HCT116 (cell line): ENCODE results near the gene CD9. TPM values are rescaled to one million over a fixed set of nuclear protein-coding genes. Genes with fewer than 3 reads are reported as not detected.

Source experiments
- ATAC-seq: fragments of 200-7000 bp; cut with Tn5 transposase; 2 replicates; pipeline ENCODE4 v1.9.1; 2020; ENCODE audit warnings: mild to moderate bottlenecking, moderate library complexity
- BruUV-seq: library from RNA; stranded (reverse); fragments of 400-500 nt; replicated peaks from 2 replicates; lab custom pipeline; 2021; lab: Mats Ljungman, UMichigan
- CTCF ChIA-PET: fragments of 300-600 bp; sonication (Branson Sonifier 250); formaldehyde crosslinking; loops from one replicate; lab custom pipeline; 2021; ENCODE audit warnings: antibody characterized with exemption; lab: Charles Lee
- POLR2A ChIA-PET: fragments of 300-600, 350-600 bp; sonication (Branson Sonifier 250); formaldehyde crosslinking; loops from one replicate; lab custom pipeline; 2021; ENCODE audit warnings: antibody characterized with exemption; lab: Charles Lee
- RAD21 ChIA-PET, 2 experiments: fragments of 300-600 bp; sonication (Branson Sonifier 250); formaldehyde crosslinking; loops; one replicate each; lab custom pipeline; 2023; ENCODE audit warnings: low total read pairs in 2 of 2; ENCODE audit not compliant: uncharacterized antibody in 2 of 2, unreplicated experiment in 2 of 2, low non-redundant PET in 1 of 2; lab: Charles Lee
- DNase-seq: peaks from one replicate; pipeline ENCODE4 v3.0.0-alpha.2; 2010; ENCODE audit warnings: low read depth, low spot score
- H2AFZ ChIP-seq: fragments of 200-600 bp; shearing (Covaris generic), sonication (generic); 2 replicates; pipeline ENCODE4 v1.6.1; 2017; ENCODE audit warnings: low read depth, mixed run types, mixed read lengths, antibody characterized with exemption, low read length; ENCODE audit not compliant: poor library complexity, severe bottlenecking
- H3K27ac ChIP-seq: 2 replicates; pipeline ENCODE4 v1.5.1; 2012; ENCODE audit warnings: low read depth, low read length
- H3K27me3 ChIP-seq: fragments of 200-600 bp; sonication (generic); 2 replicates; pipeline ENCODE4 v1.6.1; 2016; ENCODE audit warnings: mixed run types, low read length, mixed read lengths; ENCODE audit not compliant: insufficient read depth
- H3K36me3 ChIP-seq, 2 experiments: fragments of 200-500 bp in 1 of 2; fragments of 200-600 bp in 1 of 2; sonication (Bioruptor generic) in 1 of 2; sonication (generic) in 1 of 2; 2 replicates each; pipeline versions ENCODE4 v1.5.1 to v1.6.1; 2014 to 2016; ENCODE audit warnings: low read length in 2 of 2, inconsistent platforms in 1 of 2, mixed read lengths in 1 of 2, mixed run types in 1 of 2; ENCODE audit not compliant: insufficient read depth in 2 of 2, control insufficient read depth in 1 of 2
- H3K4me1 ChIP-seq, 2 experiments: fragments of 200-600 bp in 1 of 2; sonication (generic) in 1 of 2; 2 replicates each; pipeline versions ENCODE4 v1.5.1 to v1.6.1; 2012 to 2017; ENCODE audit warnings: low read length in 2 of 2, inconsistent platforms in 1 of 2, mild to moderate bottlenecking in 1 of 2, mixed read lengths in 1 of 2, mixed run types in 1 of 2, moderate library complexity in 1 of 2; ENCODE audit not compliant: insufficient read depth in 2 of 2, control insufficient read depth in 1 of 2
- H3K4me2 ChIP-seq: fragments of 200-600 bp; sonication (generic); 2 replicates; pipeline ENCODE4 v1.6.1; 2017; ENCODE audit warnings: mixed run types, low read length, mixed read lengths
- H3K4me3 ChIP-seq, 2 experiments: fragments of 200-600 bp in 1 of 2; sonication (generic) in 1 of 2; replicated peaks in 1 of 2; 2 replicates each; pipeline ENCODE4 v1.5.1; 2011 to 2016; ENCODE audit warnings: low read length in 2 of 2, control low read depth in 1 of 2, low read depth in 1 of 2, mild to moderate bottlenecking in 1 of 2, mixed read lengths in 1 of 2, mixed run types in 1 of 2
- H3K79me2 ChIP-seq: fragments of 200-600 bp; sonication (generic); 2 replicates; pipeline ENCODE4 v1.6.1; 2017; ENCODE audit warnings: mild to moderate bottlenecking, mixed run types, low read length, moderate library complexity, mixed read lengths; ENCODE audit not compliant: insufficient read depth
- H3K9ac ChIP-seq: fragments of 200-600 bp; sonication (generic); 2 replicates; pipeline ENCODE4 v1.6.1; 2016; ENCODE audit warnings: low read length, mixed read lengths
- H3K9me2 ChIP-seq: fragments of 200-600 bp; sonication (generic), shearing (Covaris generic); 2 replicates; pipeline ENCODE4 v1.6.1; 2017; ENCODE audit warnings: mixed run types, mild to moderate bottlenecking, moderate library complexity; ENCODE audit not compliant: insufficient read depth
- H3K9me3 ChIP-seq, 2 experiments: fragments of 200-500 bp in 1 of 2; fragments of 200-600 bp in 1 of 2; sonication (Bioruptor generic) in 1 of 2; sonication (generic) in 1 of 2; 2 replicates each; pipeline ENCODE4 v1.6.1; 2014 to 2017; ENCODE audit warnings: low read length in 2 of 2, mixed read lengths in 2 of 2, inconsistent platforms in 1 of 2, low read depth in 1 of 2, mild to moderate bottlenecking in 1 of 2, mixed run types in 1 of 2, moderate library complexity in 1 of 2; ENCODE audit not compliant: control insufficient read depth in 1 of 2, insufficient read depth in 1 of 2
- H4K20me1 ChIP-seq: fragments of 200-600 bp; sonication (generic), shearing (Covaris generic); 2 replicates; pipeline ENCODE4 v1.6.1; 2017; ENCODE audit warnings: mixed run types, mild to moderate bottlenecking, moderate library complexity; ENCODE audit not compliant: insufficient read depth
- CBX3 ChIP-seq: IDR thresholded peaks from 2 replicates; pipeline ENCODE4 v1.6.1; 2012; ENCODE audit warnings: low read depth
- CEBPB ChIP-seq: IDR thresholded peaks from 2 replicates; pipeline ENCODE4 v1.6.1; 2012; ENCODE audit warnings: low read depth
- EGR1 ChIP-seq: IDR thresholded peaks from 2 replicates; pipeline ENCODE4 v1.6.1; 2012; ENCODE audit warnings: low read depth
- EZH2phosphoT487 ChIP-seq: fragments of 200-600 bp; IDR thresholded peaks from 2 replicates; pipeline ENCODE4 v1.6.1; 2018; ENCODE audit warnings: antibody characterized with exemption, borderline replicate concordance
- FOSL1 ChIP-seq: IDR thresholded peaks from 2 replicates; pipeline ENCODE4 v1.6.1; 2012; ENCODE audit warnings: low read depth
- POLR2AphosphoS5 ChIP-seq: IDR thresholded peaks from 2 replicates; pipeline ENCODE4 v1.6.1; 2011; ENCODE audit warnings: mild to moderate bottlenecking, low read depth, low read length, moderate library complexity
- SIN3A ChIP-seq: IDR thresholded peaks from 2 replicates; pipeline ENCODE4 v1.6.1; 2012; ENCODE audit warnings: low read depth
- SRF ChIP-seq: IDR thresholded peaks from 2 replicates; pipeline ENCODE4 v1.6.1; 2012; ENCODE audit warnings: low read depth
- YY1 ChIP-seq: IDR thresholded peaks from 2 replicates; pipeline ENCODE4 v1.6.1; 2011; ENCODE audit warnings: low read length, low read depth, moderate library complexity, mild to moderate bottlenecking; ENCODE audit not compliant: insufficient replicate concordance; ENCODE audit errors: extremely low read depth
- intact Hi-C: fragments of 100-400 bp; cut with micrococcal nuclease; formaldehyde crosslinking; loops from 2 replicates; pipeline ENCODE4 v1.10.0; 2022
- total RNA-seq: library from RNA; stranded (reverse); gene quantifications from one replicate; pipeline ENCODE4 v1.2.1, GENCODE V29; 2021; ENCODE audit not compliant: unreplicated experiment
- TF ChIP-seq, protein P1 (sequence below): IDR thresholded peaks from 2 replicates; pipeline ENCODE4 v1.6.1; 2012
- TF ChIP-seq, protein P2 (sequence below): IDR thresholded peaks from 2 replicates; pipeline ENCODE4 v1.6.1; 2012; ENCODE audit warnings: low read depth

Gene CD9
- total RNA-seq, 1 experiment from 2014 or later, result 182 TPM

DNA sequence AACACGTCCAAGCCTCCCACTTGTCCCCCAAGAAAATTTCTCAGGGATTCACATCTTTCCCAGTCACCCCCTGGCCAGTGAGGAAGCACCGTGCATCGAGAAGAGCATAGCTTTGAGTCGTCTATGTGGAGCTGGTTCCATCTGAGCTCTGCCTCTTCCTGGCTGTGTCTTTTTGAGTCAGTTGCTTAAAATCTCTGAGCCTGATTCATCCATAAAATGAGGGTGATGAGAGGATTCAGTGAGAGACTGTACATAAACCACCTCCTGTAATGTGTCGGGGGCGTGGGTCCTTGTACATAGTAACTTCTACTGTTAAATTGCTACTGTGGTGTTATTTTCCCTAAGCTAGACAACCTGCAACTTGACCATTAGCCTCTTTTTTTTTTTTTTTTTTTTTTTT lies 13.8 kb downstream of the CD9 start:
- ChIA-PET CTCF (interaction anchor here (0.6 to 1.4 kb wide), 2 partner anchors 19 to 71 kb away, joined by 3 to 4 read pairs; no protein-coding TSS in a partner anchor), POLR2A (interaction anchor here (0.7 to 1.5 kb wide), 2 partner anchors 12 to 638 kb away, joined by 4 to 5 read pairs; partner anchors contain the start of gene USP5), RAD21 (interaction anchor here in 1 of 2 experiments (0.8 kb wide), 1 partner anchor 64 kb away, joined by 4 read pairs; no protein-coding TSS in a partner anchor)
- intact Hi-C loops, result no loop called here
- Histone ChIP-seq H4K20me1 (no peaks in the 10 kb centered on the region), H3K27ac (no peak overlapping the region), H3K27me3 (no peaks in the 10 kb centered on the region), H2AFZ (no peak overlapping the region), H3K4me2 (peak overlapping the region; percentile 89; the same call in 1 of the 2 replicates), H3K9me3 (no peaks in the 10 kb centered on the region), H3K9me2 (no peaks in the 10 kb centered on the region), H3K36me3 (no peaks in the 10 kb centered on the region), H3K4me1 (peaks cover 64 to 85% of the 10 kb centered on the region in 2 experiments), H3K9ac (peak overlapping the region; percentile 77; the same call in 1 of the 2 replicates), H3K79me2 (peaks cover 95% of the 10 kb centered on the region), H3K4me3 (no peak overlapping the region)
- no TSS peak for BruUV-seq
- TF ChIP-seq, protein P1, sequence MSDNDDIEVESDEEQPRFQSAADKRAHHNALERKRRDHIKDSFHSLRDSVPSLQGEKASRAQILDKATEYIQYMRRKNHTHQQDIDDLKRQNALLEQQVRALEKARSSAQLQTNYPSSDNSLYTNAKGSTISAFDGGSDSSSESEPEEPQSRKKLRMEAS, result no peak
- TF ChIP-seq, protein P2, sequence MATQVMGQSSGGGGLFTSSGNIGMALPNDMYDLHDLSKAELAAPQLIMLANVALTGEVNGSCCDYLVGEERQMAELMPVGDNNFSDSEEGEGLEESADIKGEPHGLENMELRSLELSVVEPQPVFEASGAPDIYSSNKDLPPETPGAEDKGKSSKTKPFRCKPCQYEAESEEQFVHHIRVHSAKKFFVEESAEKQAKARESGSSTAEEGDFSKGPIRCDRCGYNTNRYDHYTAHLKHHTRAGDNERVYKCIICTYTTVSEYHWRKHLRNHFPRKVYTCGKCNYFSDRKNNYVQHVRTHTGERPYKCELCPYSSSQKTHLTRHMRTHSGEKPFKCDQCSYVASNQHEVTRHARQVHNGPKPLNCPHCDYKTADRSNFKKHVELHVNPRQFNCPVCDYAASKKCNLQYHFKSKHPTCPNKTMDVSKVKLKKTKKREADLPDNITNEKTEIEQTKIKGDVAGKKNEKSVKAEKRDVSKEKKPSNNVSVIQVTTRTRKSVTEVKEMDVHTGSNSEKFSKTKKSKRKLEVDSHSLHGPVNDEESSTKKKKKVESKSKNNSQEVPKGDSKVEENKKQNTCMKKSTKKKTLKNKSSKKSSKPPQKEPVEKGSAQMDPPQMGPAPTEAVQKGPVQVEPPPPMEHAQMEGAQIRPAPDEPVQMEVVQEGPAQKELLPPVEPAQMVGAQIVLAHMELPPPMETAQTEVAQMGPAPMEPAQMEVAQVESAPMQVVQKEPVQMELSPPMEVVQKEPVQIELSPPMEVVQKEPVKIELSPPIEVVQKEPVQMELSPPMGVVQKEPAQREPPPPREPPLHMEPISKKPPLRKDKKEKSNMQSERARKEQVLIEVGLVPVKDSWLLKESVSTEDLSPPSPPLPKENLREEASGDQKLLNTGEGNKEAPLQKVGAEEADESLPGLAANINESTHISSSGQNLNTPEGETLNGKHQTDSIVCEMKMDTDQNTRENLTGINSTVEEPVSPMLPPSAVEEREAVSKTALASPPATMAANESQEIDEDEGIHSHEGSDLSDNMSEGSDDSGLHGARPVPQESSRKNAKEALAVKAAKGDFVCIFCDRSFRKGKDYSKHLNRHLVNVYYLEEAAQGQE, result no peak
- no peak for TF ChIP-seq SIN3A
- no peak for TF ChIP-seq CBX3
- TF ChIP-seq YY1, result no peak
- no peak for TF ChIP-seq POLR2AphosphoS5
- no peak for TF ChIP-seq FOSL1
- TF ChIP-seq EZH2phosphoT487, result no peak
- no peak for TF ChIP-seq SRF
- no peak for TF ChIP-seq EGR1
- no peak for TF ChIP-seq CEBPB
- DNase-seq, result no peak
- ATAC-seq, result no peak
